GM19324 (cell line): ENCODE measurements around the gene MRPS23.

Experiments
- ATAC-seq: cut with Tn5 transposase; IDR thresholded peaks from one replicate; pipeline ENCODE4 v1.9.1; 2021; ENCODE audit warnings: mild to moderate bottlenecking, moderate library complexity; ENCODE audit not compliant: unreplicated experiment, low FRiP score

Gene MRPS23

DNA sequence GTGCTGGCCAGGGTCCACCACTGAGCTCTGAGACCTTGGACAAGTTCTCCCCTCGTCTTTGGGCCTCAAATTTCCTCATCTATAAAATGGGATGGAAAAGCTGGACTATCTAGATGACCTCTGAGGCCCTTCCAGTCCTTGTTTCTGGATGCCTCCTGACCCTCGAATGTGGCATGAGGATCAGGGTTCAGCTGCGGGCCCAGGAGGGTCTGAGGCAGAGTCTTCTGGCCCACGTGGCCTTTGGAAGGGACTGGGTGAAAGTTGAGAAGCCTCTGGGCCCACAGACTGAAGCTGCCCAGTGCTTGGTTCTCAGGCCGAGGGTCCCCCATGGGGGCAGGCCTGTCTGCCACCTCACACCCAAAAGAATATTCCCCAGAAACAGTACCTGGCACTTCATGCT, 16.9 kb upstream of the MRPS23 start:
- no peak for ATAC-seq

DNA sequence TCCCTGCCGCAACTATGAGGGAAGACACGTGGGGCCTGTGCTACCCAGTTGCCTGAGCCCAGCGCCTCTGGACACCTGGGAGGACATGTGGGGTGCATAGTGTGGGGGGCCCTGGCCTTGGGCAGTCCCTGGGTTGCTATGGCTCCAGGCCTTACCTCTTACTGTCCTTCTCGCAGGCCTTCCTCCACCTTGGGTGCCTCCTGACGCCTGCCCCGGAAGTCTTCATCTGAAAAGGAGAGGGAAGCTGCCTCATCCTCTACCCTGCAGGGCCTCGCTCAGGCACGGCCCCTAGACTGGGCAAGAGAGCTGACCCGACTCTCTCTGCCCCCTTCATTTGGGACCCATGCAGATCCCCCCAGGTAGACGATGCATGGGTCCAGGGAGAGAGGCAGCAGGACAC, 16.5 kb upstream of the MRPS23 start:
- ATAC-seq, result no peak

- no peak for ATAC-seq
Measured at GRCh38 chr17:57864273-57864672, 14.4 kb upstream of the MRPS23 start.

DNA sequence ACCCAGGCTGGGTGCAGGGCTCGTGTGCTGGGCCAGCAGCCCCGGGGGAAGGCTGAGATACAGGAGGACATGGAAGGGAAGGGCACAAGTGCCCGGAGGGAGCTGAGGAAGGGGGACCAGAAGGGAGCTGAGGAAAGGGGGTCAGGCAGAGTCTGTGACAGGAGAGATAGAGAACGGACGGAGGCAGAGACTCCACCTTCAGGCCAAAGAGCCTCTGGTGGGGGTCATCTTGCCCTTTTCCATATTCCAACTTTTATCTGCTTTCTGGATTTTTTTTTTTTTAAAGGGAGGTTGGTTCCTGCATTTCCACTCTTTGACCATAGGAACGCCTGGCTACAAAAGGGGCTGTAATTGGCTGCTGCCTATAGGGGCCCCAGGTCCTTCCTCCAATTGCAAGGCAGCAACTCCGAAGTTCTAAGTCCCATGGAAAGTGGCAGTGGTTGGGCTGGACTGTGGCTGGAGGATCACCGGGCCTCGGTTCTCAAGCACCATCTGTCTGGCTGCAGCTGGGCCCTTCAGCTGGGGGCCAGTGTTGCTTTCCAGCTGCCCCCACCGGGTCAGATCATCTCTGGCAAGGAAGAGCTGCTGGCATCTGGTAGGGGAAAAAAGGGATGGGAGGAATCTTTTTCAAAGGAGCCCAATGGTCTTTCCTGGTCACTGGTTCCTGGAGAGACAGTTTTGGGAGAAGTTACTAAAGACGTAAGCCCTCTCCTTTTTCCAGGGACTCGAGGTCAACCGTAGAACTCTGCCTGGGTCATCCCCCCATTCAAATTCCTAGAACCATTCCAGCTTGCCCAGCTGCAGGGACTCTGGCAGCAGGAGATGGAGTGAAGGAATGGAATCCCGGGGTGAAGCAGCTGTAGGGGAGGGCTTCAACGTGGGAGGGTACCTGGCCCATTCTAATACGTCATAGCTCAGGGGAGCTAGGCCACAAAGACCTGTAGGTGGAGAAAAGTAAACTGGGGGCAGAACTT, 13.1 kb upstream of the MRPS23 start:
- no peak for ATAC-seq

- ATAC-seq, result no peak
Measured at GRCh38 chr17:57861790-57862693, 12.2 kb upstream of the MRPS23 start.

- no peak for ATAC-seq
Measured at GRCh38 chr17:57861000-57861789, 11.4 kb upstream of the MRPS23 start.

- no peak for ATAC-seq
Measured at GRCh38 chr17:57860414-57860999, 10.7 kb upstream of the MRPS23 start.

- ATAC-seq, result no peak
Measured at GRCh38 chr17:57859601-57860413, 10.0 kb upstream of the MRPS23 start.

DNA sequence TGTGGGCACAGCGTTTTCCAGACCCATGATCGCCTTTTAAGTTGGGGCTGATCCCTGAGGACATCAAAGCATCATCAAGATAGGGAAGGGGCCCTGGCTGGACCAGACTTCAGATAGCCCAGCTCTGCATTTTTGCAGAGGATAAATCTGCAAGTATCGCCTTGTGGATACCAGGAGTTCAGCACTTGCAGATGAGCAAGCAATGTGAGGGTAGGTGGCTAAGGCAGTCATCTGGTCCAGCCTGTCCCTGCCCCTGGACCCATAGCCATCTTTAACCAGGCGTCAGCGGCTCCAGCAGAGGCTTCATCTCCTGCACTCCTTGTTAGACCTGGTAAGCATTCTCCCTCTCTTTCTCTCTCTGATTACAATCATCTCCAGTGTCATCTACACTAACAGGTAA, 9.0 kb upstream of the MRPS23 start:
- ATAC-seq, result no peak

GRCh38 chr17:57856792-57857620, 7.2 kb upstream of the MRPS23 start:
- ATAC-seq, result no peak

GRCh38 chr17:57855391-57856035, 5.7 kb upstream of the MRPS23 start:
- no peak for ATAC-seq

DNA sequence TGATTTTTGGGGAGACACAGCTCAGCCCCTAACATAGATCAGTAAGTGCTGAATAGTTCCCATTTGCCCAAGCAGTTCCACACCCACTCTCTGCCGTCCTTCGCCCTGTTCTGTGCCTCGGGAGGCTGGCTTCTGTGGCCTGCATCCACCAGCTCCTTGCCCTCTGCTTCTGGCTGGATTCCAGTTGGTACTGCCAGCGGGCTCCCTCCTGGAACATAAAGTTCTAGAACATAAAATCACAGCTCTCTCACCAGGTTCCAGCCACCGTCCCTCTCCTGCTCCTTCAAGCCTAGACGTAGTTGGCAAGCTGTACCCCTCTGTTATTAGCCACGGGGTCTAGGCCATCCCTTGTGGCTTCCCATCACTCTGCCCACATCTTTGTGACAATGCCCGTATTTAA, 3.9 kb upstream of the MRPS23 start:
- ATAC-seq, result no peak

GRCh38 chr17:57852955-57853328, 3.1 kb upstream of the MRPS23 start:
- no peak for ATAC-seq

DNA sequence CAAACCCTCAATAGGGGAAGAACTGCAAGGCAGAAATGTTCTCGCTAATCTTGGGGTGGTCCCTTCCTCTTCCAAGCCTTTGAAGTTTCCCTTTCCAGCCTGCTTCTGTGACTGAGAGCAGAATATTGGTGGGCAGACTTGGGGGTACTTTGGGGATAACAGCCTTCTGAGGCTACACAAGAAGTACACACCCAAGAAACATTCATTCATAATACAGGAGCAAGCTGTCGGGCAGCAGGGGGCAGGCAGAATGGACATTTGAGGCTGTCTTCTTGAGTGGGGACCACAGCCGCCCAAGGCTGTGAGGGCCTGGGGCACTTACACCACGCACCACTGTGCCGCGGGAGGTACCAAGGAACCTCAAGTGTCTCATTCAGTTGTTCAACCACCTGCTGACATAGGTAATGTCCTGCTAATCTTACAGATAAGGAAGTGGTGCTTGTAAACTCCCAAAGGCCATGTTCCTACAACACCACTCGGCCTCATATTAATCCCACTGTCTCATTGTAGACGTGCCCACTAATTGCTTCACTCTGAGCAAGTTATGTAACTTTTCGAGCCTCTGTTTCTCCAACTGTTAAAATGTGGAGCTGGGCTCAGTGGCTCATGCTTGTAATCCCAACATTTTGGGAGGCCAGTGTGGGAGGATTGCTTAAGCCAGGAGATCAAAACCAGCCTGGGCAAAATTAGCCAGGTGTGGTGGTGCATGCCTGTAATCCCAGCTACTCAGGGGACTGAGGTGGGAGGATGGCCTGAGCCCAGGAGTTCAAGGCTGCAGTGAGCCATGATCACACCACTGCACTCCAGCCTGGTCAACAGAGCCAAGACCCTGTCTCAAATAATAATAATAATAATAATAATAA, 2.5 kb upstream of the MRPS23 start:
- ATAC-seq, result no peak

GRCh38 chr17:57849163-57849873, 526 bp downstream of the MRPS23 start:
- ATAC-seq, result no peak
